Astrocyte (in vitro differentiated cells and primary cell): ENCODE data around the gene C16orf82.

ENCODE experiments used
- CTCF ChIP-seq: IDR thresholded peaks from 2 replicates; pipeline ENCODE4 v1.5.1; 2011; ENCODE audit warnings: low read depth, mild to moderate bottlenecking, inconsistent platforms, low read length, moderate library complexity; ENCODE audit not compliant: insufficient read depth
- EZH2 ChIP-seq: IDR thresholded peaks from 2 replicates; pipeline ENCODE4 v1.6.1; 2012; ENCODE audit warnings: mild to moderate bottlenecking, low read length, inconsistent platforms; ENCODE audit not compliant: insufficient read depth

GRCh38 chr16:27108826-27109665, 42.3 kb downstream of the C16orf82 start:
- TF ChIP-seq CTCF, result no peak
- TF ChIP-seq EZH2, result no peak
